GM12873 (cell line): ENCODE data around the gene ITPRIPL2.

Experiments used
- CTCF ChIP-seq: IDR thresholded peaks from 2 replicates; pipeline ENCODE4 v1.5.1; 2012; ENCODE audit warnings: low read depth, mild to moderate bottlenecking, moderate library complexity, low read length, control low read depth; ENCODE audit not compliant: insufficient read depth; ENCODE audit errors: missing control alignments

Gene ITPRIPL2

DNA sequence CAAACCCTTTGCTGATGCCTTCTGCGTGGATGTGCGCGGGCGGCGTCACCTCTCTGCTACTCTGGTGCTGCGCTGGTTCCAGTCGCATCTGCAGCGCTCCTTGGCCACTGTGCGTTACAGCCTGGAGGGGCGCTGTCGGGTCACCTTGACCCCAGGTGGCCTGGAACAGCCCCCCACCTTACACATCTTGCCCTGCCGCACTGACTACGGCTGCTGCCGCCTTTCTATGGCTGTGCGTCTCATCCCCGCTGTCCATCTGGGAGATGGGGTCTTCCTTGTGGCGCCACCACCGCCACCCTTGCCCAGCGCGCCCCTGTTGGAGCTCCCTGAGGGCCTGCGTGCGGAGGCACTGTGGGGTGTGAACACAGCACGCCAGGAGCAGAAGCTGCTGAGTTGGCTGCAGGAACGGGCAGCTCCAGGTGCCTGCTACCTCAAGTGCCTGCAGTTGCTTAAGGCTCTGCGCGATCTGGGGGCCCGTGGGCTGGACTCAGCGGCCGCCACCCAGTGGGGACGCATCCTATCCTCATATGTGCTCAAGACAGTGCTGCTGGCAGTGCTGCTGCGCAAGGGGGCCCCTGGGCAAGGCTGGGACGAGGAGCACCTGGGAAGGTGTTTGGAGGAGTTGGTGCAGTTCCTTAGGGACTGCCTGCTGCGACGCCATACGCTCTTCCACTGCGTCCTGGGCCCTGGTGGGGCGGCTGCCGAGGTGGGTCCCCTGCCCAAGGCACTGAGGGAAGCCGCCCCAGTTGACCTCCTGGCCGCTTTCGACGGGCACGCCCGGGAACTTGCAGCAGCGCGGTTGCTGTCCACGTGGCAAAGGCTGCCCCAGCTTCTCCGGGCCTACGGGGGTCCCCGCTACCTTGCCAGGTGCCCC lies 1.6 kb downstream of the ITPRIPL2 start:
- TF ChIP-seq CTCF: no peak

- TF ChIP-seq CTCF: no peak
Observed at GRCh38 chr16:19116711-19117449, 3.1 kb downstream of the ITPRIPL2 start.

DNA sequence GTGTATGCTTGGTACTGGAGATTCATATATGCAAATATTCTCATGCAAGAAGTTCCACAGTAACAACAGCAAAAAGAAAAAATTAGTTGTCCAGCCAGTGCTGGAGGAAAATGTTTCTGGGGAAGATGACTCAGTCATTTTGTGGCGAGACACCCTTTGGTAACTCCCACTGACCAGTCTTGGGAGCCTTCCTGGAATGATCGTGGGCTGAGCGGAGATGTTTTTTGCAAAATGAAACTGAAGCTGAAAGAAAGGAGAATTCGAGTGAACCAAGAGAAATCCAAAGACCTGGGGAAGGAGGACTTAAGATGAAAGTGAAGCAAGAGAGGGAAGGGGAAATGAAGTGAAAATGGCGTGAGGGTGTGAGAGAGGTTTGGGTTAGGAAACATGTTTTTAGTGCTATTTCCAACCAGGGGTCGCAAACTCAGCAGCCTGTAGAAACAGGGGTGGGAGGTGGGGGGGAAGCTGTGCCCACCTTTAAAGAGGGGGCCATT lies 5.2 kb downstream of the ITPRIPL2 start:
- TF ChIP-seq CTCF: no peak

DNA sequence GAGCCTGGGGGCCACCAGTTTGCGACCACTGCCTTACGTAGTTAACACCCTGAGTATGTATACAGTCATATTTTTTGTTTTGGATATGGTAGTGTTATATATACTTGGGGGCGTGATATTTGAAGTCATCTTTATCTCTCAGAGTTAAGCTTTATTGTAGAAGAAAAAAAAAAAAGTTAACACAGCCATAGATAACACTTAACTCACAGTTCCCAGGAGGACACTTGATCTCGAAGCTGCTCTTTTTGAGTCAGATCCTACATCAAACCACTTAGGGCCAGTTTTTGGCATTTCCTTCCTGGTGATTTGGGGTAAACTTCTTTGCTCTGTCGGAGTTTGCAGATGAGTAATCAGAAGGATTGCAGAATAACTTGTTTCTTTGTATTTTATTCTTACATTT lies 5.8 kb downstream of the ITPRIPL2 start:
- TF ChIP-seq CTCF: no peak

- no peak for TF ChIP-seq CTCF
Observed at GRCh38 chr16:19123535-19124178, 9.9 kb downstream of the ITPRIPL2 start.

GRCh38 chr16:19126300-19126699 lies 12.5 kb downstream of the ITPRIPL2 start:
- no peak for TF ChIP-seq CTCF

- TF ChIP-seq CTCF: no peak
Observed at GRCh38 chr16:19127205-19127604, 13.4 kb downstream of the ITPRIPL2 start.
